Stimulated activated CD4-positive, alpha-beta T cell treated with anti-CD3 and anti-CD28 coated beads, Interleukin-2, amount 100 ng/mL, for 4 hours (primary cell): ENCODE data around the gene CWC27.
"Not testable (repeated sequence)": the region's sequence is repeated elsewhere in the genome, so short reads cannot be mapped to it uniquely, and the experiment has no call there.

Experiments
- DNase-seq: peaks from one replicate; pipeline ENCODE4 v3.0.0-alpha.2; 2020; ENCODE audit warnings: low read depth

The CWC27 gene

GRCh38 chr5:64788156-64788555 is 19.4 kb downstream of the CWC27 start:
- no peak for DNase-seq

- no peak for DNase-seq
These were observed 20.7 kb downstream of the CWC27 start for GRCh38 chr5:64789457-64789856.

- no peak for DNase-seq
These were observed 21.5 kb downstream of the CWC27 start for GRCh38 chr5:64790210-64790609.

GRCh38 chr5:64792469-64792868 is 23.7 kb downstream of the CWC27 start:
- DNase-seq: no peak

- no peak for DNase-seq
These were observed 25.5 kb downstream of the CWC27 start for GRCh38 chr5:64794053-64794770.

- no peak for DNase-seq
These were observed 27.6 kb downstream of the CWC27 start for GRCh38 chr5:64796301-64796700.

- no peak for DNase-seq
These were observed 32.2 kb downstream of the CWC27 start for GRCh38 chr5:64800926-64801325.

- no peak for DNase-seq
These were observed 37.8 kb downstream of the CWC27 start for GRCh38 chr5:64806537-64806936.

- DNase-seq: no peak
These were observed 38.8 kb downstream of the CWC27 start for GRCh38 chr5:64807520-64807919.

- DNase-seq: no peak
These were observed 42.4 kb downstream of the CWC27 start for GRCh38 chr5:64811050-64811640.

GRCh38 chr5:64814073-64814472 is 45.3 kb downstream of the CWC27 start:
- DNase-seq: no peak

GRCh38 chr5:64818245-64818644 is 49.5 kb downstream of the CWC27 start:
- DNase-seq: no peak

GRCh38 chr5:64819345-64819744 is 50.6 kb downstream of the CWC27 start:
- not testable (repeated sequence) for DNase-seq

GRCh38 chr5:64822320-64822719 is 53.6 kb downstream of the CWC27 start:
- no peak for DNase-seq

- no peak for DNase-seq
These were observed 57.8 kb downstream of the CWC27 start for GRCh38 chr5:64826541-64826940.

- DNase-seq: no peak
These were observed 59.0 kb downstream of the CWC27 start for GRCh38 chr5:64827703-64828102.

- DNase-seq: not testable (repeated sequence)
These were observed 61.9 kb downstream of the CWC27 start for GRCh38 chr5:64830650-64831049.

- no peak for DNase-seq
These were observed 63.3 kb downstream of the CWC27 start for GRCh38 chr5:64831996-64832395.

- no peak for DNase-seq
These were observed 65.3 kb downstream of the CWC27 start for GRCh38 chr5:64834037-64834436.

- no peak for DNase-seq
These were observed 65.9 kb downstream of the CWC27 start for GRCh38 chr5:64834611-64835010.

GRCh38 chr5:64835266-64835665 is 66.5 kb downstream of the CWC27 start:
- DNase-seq: no peak

- no peak for DNase-seq
These were observed 67.5 kb downstream of the CWC27 start for GRCh38 chr5:64836190-64836755.

- no peak for DNase-seq
These were observed 68.1 kb downstream of the CWC27 start for GRCh38 chr5:64836786-64837185.

GRCh38 chr5:64838376-64838775 is 69.6 kb downstream of the CWC27 start:
- DNase-seq: no peak
